Measurements from ENCODE around the gene DCLK2.

DCLK2 gene

GRCh38 chr4:150070464-150071170 is 7.6 kb upstream of the DCLK2 start:
- DNase-seq: no peak

GRCh38 chr4:150072471-150072870 is 5.8 kb upstream of the DCLK2 start:
- no peak for DNase-seq

- DNase-seq: no peak
These were observed 5.1 kb upstream of the DCLK2 start for GRCh38 chr4:150072906-150073714.

GRCh38 chr4:150074064-150074463 is 4.2 kb upstream of the DCLK2 start:
- no peak for DNase-seq

- DNase-seq: peak; percentile 55
These were observed 385 bp downstream of the DCLK2 start for GRCh38 chr4:150078579-150079080.

GRCh38 chr4:150079081-150079581 is 886 bp downstream of the DCLK2 start:
- DNase-seq: peak; percentile 60

GRCh38 chr4:150080337-150080736 is 2.1 kb downstream of the DCLK2 start:
- no peak for DNase-seq

- no peak for DNase-seq
These were observed 2.6 kb downstream of the DCLK2 start for GRCh38 chr4:150080875-150081274.

GRCh38 chr4:150082241-150082640 is 4.0 kb downstream of the DCLK2 start:
- no peak for DNase-seq

- DNase-seq: no peak
These were observed 8.8 kb downstream of the DCLK2 start for GRCh38 chr4:150087006-150087405.

GRCh38 chr4:150089732-150090131 is 11.5 kb downstream of the DCLK2 start:
- DNase-seq: no peak

GRCh38 chr4:150090836-150091235 is 12.6 kb downstream of the DCLK2 start:
- DNase-seq: no peak

GRCh38 chr4:150094676-150095075 is 16.4 kb downstream of the DCLK2 start:
- DNase-seq: no peak

GRCh38 chr4:150096625-150097024 is 18.4 kb downstream of the DCLK2 start:
- no peak for DNase-seq

GRCh38 chr4:150098214-150098613 is 20.0 kb downstream of the DCLK2 start:
- no peak for DNase-seq

- no peak for DNase-seq
These were observed 26.3 kb downstream of the DCLK2 start for GRCh38 chr4:150104404-150105027.

GRCh38 chr4:150106886-150107285 is 28.6 kb downstream of the DCLK2 start:
- DNase-seq: no peak

- no peak for DNase-seq
These were observed 30.4 kb downstream of the DCLK2 start for GRCh38 chr4:150108691-150109090.

GRCh38 chr4:150114641-150115040 is 36.4 kb downstream of the DCLK2 start:
- DNase-seq: no peak

- no peak for DNase-seq
These were observed 37.6 kb downstream of the DCLK2 start for GRCh38 chr4:150115851-150116250.

GRCh38 chr4:150116506-150116905 is 38.3 kb downstream of the DCLK2 start:
- no peak for DNase-seq

- no peak for DNase-seq
These were observed 38.8 kb downstream of the DCLK2 start for GRCh38 chr4:150117094-150117493.

- DNase-seq: no peak
These were observed 39.4 kb downstream of the DCLK2 start for GRCh38 chr4:150117629-150118028.

- no peak for DNase-seq
These were observed 41.2 kb downstream of the DCLK2 start for GRCh38 chr4:150119492-150119891.

All from activated CD8-positive, alpha-beta memory T cell treated with anti-CD3 and anti-CD28 coated beads for 24 hours (primary cell).